H1 (cell line): Measurements from ENCODE around the gene VCPKMT.

Source experiments
- CREB1 ChIP-seq: IDR thresholded peaks from 2 replicates; pipeline ENCODE4 v1.6.1; 2012; ENCODE audit warnings: inconsistent platforms
- CTCF ChIP-seq, 3 experiments: IDR thresholded peaks; 1 replicate in 2 of 3; 2 replicates in 1 of 3; pipeline versions ENCODE4 v1.5.1 to v1.6.1; 2011; ENCODE audit warnings: low read length in 3 of 3, mild to moderate bottlenecking in 3 of 3, inconsistent platforms in 2 of 3, low read depth in 1 of 3, moderate library complexity in 1 of 3; ENCODE audit not compliant: insufficient read depth in 1 of 3; ENCODE audit errors: control extremely low read depth in 1 of 3
- EP300 ChIP-seq, 2 experiments: IDR thresholded peaks; 1 replicate in 1 of 2; 2 replicates in 1 of 2; pipeline ENCODE4 v1.6.1; 2011 to 2012; ENCODE audit warnings: low read depth in 2 of 2, low read length in 2 of 2, mild to moderate bottlenecking in 2 of 2, borderline replicate concordance in 1 of 2, inconsistent platforms in 1 of 2, moderate library complexity in 1 of 2
- EZH2 ChIP-seq: fragments of 200-600 bp; sonication (generic); IDR thresholded peaks from 2 replicates; pipeline ENCODE4 v1.7.1; 2012; ENCODE audit warnings: low read depth, mild to moderate bottlenecking, moderate library complexity, low read length, inconsistent platforms; ENCODE audit not compliant: severe bottlenecking
- JUND ChIP-seq: IDR thresholded peaks from 2 replicates; pipeline ENCODE4 v1.6.1; 2011; ENCODE audit warnings: mild to moderate bottlenecking, improper control_type of control experiment, low read length
- POLR2A ChIP-seq, 2 experiments: IDR thresholded peaks; 1 replicate in 1 of 2; 2 replicates in 1 of 2; pipeline ENCODE4 v1.6.1; 2011; ENCODE audit warnings: low read depth in 2 of 2, low read length in 2 of 2, mild to moderate bottlenecking in 2 of 2; ENCODE audit errors: control extremely low read depth in 1 of 2
- POLR2AphosphoS5 ChIP-seq: IDR thresholded peaks from 2 replicates; pipeline ENCODE4 v1.6.1; 2011; ENCODE audit warnings: low read depth, low read length
- RAD21 ChIP-seq, 2 experiments: IDR thresholded peaks in 1 of 2; conservative IDR thresholded peaks in 1 of 2; 2 replicates each; pipeline ENCODE4 v1.6.1; 2011; ENCODE audit warnings: low read depth in 2 of 2, low read length in 2 of 2, improper control_type of control experiment in 1 of 2, inconsistent platforms in 1 of 2, mild to moderate bottlenecking in 1 of 2, moderate library complexity in 1 of 2
- RFX5 ChIP-seq: IDR thresholded peaks from 2 replicates; pipeline ENCODE4 v1.6.1; 2011; ENCODE audit warnings: low read depth, low read length, improper control_type of control experiment, borderline replicate concordance
- TAF1 ChIP-seq: IDR thresholded peaks from 2 replicates; pipeline ENCODE4 v1.6.1; 2011; ENCODE audit warnings: mild to moderate bottlenecking, low read depth, low read length
- TBP ChIP-seq: IDR thresholded peaks from 2 replicates; pipeline ENCODE4 v1.6.1; 2011; ENCODE audit warnings: low read depth, low read length, improper control_type of control experiment

GRCh38 chr14:50116966-50117365 lies 594 bp upstream of the VCPKMT start:
- TF ChIP-seq POLR2A (IDR thresholded peaks at IDR 0.05; ENCODE audit: control extremely low read depth in 1 of 2, low read depth in 2 of 2, low read length in 2 of 2) (no peak), RAD21 (IDR thresholded peaks at IDR 0.05 in 1 of 2, conservative IDR thresholded peaks at IDR 0.05 in 1 of 2; ENCODE audit: low read depth in 2 of 2, low read length in 2 of 2) (no peak), TBP (no peak), JUND (no peak), POLR2AphosphoS5 (no peak), TAF1 (no peak), EP300 (IDR thresholded peaks at IDR 0.05; ENCODE audit: borderline replicate concordance in 1 of 2, low read depth in 2 of 2, low read length in 2 of 2) (no peak), CREB1 (no peak), CTCF (IDR thresholded peaks at IDR 0.05; ENCODE audit: control extremely low read depth in 1 of 3, insufficient read depth in 1 of 3, low read depth in 1 of 3, low read length in 3 of 3) (no peak), EZH2 (no peak), RFX5 (no peak)
